ENCODE results near the gene COL6A1.
"Not testable (repeated sequence)": the region's sequence is repeated elsewhere in the genome, so short reads cannot be mapped to it uniquely, and the experiment has no call there.

Gene COL6A1

GRCh38 chr21:45945066-45945867, 36.3 kb upstream of the COL6A1 start:
- DNase-seq = no peak

GRCh38 chr21:45945868-45946210, 35.7 kb upstream of the COL6A1 start:
- DNase-seq = no peak

- no peak for DNase-seq
Measured at GRCh38 chr21:45947296-45947695, 34.3 kb upstream of the COL6A1 start.

GRCh38 chr21:45947716-45948255, 33.8 kb upstream of the COL6A1 start:
- DNase-seq = no peak

GRCh38 chr21:45948576-45949141, 32.9 kb upstream of the COL6A1 start:
- DNase-seq = no peak

- DNase-seq = no peak
Measured at GRCh38 chr21:45949928-45950739, 31.4 kb upstream of the COL6A1 start.

GRCh38 chr21:45950740-45951515, 30.6 kb upstream of the COL6A1 start:
- no peak for DNase-seq

GRCh38 chr21:45951676-45952075, 29.9 kb upstream of the COL6A1 start:
- DNase-seq = no peak

- DNase-seq = not testable (repeated sequence)
Measured at GRCh38 chr21:45952527-45952926, 29.0 kb upstream of the COL6A1 start.

- no peak for DNase-seq
Measured at GRCh38 chr21:45952974-45953373, 28.6 kb upstream of the COL6A1 start.

GRCh38 chr21:45954261-45954660, 27.3 kb upstream of the COL6A1 start:
- DNase-seq = no peak

GRCh38 chr21:45954921-45955320, 26.6 kb upstream of the COL6A1 start:
- DNase-seq = no peak

- no peak for DNase-seq
Measured at GRCh38 chr21:45957551-45957950, 24.0 kb upstream of the COL6A1 start.

GRCh38 chr21:45957981-45958600, 23.5 kb upstream of the COL6A1 start:
- DNase-seq = no peak

GRCh38 chr21:45959182-45959581, 22.4 kb upstream of the COL6A1 start:
- DNase-seq = no peak

GRCh38 chr21:45959779-45960390, 21.7 kb upstream of the COL6A1 start:
- no peak for DNase-seq

GRCh38 chr21:45961408-45961807, 20.2 kb upstream of the COL6A1 start:
- DNase-seq = not testable (repeated sequence)

GRCh38 chr21:45962531-45963231, 18.9 kb upstream of the COL6A1 start:
- no peak for DNase-seq

GRCh38 chr21:45963232-45963570, 18.4 kb upstream of the COL6A1 start:
- no peak for DNase-seq

- no peak for DNase-seq
Measured at GRCh38 chr21:45964649-45965048, 16.9 kb upstream of the COL6A1 start.

GRCh38 chr21:45965084-45965809, 16.3 kb upstream of the COL6A1 start:
- DNase-seq = no peak
